NB4 (cell line): ENCODE results near the gene CFAP46.

Experiments
- DNase-seq: peaks from one replicate; pipeline ENCODE4 v3.0.0; 2010; ENCODE audit warnings: low read depth
- H3K4me3 ChIP-seq: one replicate; pipeline ENCODE4 v1.5.1; 2011; ENCODE audit warnings: mild to moderate bottlenecking, low read depth, low read length, moderate library complexity
- MYC ChIP-seq: IDR thresholded peaks from 2 replicates; pipeline ENCODE4 v1.6.1; 2011; ENCODE audit warnings: low read depth, low read length
- POLR2A ChIP-seq: IDR thresholded peaks from 2 replicates; pipeline ENCODE4 v1.6.1; 2011; ENCODE audit warnings: mild to moderate bottlenecking; ENCODE audit not compliant: insufficient read length; ENCODE audit errors: extremely low read depth
- TF ChIP-seq, protein P1 (sequence below): IDR thresholded peaks from one replicate; pipeline ENCODE4 v1.5.1; 2012; ENCODE audit warnings: low read depth, low read length
- TF ChIP-seq, protein P2 (sequence below): IDR thresholded peaks from 2 replicates; pipeline ENCODE4 v1.6.1; 2011; ENCODE audit warnings: low read depth, low read length

Gene CFAP46

DNA sequence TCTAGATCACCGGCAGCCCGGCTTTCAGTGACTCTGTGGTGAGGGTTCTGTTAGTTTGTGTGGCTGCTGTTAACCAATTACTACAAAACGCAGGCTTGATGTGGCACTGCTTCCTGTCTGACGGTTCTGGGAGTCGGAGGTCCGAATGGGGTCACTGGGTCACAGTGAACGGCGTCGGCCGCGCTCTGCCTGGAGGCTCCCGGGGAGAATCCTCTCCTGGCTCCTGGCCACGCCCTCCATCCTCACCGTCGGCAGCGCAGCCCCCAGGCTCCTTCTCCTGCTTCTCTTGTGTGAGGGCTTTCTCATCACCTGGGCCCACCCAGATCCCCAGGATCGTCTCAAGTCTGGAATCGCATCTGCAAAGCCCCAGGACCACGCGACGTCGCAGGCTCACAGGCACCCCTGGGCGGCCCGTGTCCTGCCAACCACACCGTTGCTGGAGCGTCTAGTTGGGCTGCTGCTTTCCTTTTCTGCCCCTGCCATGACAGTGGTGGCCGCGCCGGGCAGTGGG lies 124.6 kb downstream of the CFAP46 start:
- no peak for DNase-seq

DNA sequence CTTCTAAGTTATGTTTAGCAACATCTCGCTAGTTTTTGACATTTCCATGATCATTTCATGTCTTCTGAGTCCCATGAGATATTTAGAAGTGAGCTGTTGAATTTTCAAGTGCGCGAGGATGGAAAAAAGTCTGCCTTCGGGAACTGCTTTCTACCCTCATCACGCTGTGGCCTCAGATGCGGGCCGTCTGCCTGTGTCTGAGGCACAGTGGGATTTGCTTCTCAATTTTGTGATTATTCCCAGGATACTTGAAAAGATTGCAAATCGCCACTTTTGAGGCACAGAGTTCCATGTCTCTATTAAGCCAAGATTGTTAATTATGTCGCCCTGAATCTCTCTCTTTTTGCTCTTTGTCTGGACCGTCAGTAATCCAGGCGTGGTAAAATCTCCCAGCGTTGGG lies 125.7 kb downstream of the CFAP46 start:
- H3K4me3 ChIP-seq: no peak overlapping the region
- no peak for DNase-seq
- no peak for TF ChIP-seq MYC
- TF ChIP-seq, protein P1, sequence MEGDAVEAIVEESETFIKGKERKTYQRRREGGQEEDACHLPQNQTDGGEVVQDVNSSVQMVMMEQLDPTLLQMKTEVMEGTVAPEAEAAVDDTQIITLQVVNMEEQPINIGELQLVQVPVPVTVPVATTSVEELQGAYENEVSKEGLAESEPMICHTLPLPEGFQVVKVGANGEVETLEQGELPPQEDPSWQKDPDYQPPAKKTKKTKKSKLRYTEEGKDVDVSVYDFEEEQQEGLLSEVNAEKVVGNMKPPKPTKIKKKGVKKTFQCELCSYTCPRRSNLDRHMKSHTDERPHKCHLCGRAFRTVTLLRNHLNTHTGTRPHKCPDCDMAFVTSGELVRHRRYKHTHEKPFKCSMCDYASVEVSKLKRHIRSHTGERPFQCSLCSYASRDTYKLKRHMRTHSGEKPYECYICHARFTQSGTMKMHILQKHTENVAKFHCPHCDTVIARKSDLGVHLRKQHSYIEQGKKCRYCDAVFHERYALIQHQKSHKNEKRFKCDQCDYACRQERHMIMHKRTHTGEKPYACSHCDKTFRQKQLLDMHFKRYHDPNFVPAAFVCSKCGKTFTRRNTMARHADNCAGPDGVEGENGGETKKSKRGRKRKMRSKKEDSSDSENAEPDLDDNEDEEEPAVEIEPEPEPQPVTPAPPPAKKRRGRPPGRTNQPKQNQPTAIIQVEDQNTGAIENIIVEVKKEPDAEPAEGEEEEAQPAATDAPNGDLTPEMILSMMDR: no peak
- TF ChIP-seq, protein P2, sequence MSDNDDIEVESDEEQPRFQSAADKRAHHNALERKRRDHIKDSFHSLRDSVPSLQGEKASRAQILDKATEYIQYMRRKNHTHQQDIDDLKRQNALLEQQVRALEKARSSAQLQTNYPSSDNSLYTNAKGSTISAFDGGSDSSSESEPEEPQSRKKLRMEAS: no peak
- no peak for TF ChIP-seq POLR2A

More for the DNA sequence above, 124.6 kb downstream of the CFAP46 start:
- TF ChIP-seq POLR2A: no peak
- TF ChIP-seq MYC: no peak
- TF ChIP-seq, protein P1: no peak
- TF ChIP-seq, protein P2: no peak
- no peak overlapping the region for H3K4me3 ChIP-seq

DNA sequence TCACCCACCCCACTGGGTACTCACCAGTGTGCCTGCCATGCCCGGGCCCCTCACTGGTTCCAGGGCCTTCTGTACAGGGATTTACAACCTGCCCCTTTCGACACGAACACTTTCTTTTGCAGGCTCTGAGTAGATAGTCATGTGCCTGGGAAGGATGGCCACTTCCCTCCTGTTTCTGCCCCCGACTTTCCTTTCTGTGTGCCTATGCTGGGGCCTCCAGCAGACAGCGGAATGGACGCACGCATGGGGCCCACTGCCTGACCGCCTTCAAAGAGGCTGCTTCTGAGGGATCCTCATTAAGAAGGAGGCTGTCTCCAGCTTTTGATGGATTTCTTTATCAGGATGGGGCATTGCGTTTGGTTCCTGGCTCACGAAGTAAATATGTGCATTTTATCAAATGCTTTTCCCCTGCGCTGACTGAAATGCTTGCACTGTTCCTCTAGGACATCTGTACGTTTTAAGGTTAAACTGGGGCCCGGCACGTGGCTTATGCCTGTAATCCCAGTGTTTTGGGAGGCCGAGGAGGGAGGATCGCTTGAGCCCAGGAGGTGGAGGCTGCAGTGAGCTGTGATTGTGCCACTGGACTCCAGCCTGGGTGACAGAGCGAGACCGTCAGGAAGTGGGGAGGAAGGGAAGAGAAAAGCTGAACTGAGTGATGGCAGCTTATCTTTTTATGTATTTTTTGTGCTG lies 127.1 kb downstream of the CFAP46 start:
- DNase-seq: no peak
- H3K4me3 ChIP-seq: no peak overlapping the region
- TF ChIP-seq, protein P2: no peak
- no peak for TF ChIP-seq POLR2A
- no peak for TF ChIP-seq MYC
- TF ChIP-seq, protein P1: no peak

DNA sequence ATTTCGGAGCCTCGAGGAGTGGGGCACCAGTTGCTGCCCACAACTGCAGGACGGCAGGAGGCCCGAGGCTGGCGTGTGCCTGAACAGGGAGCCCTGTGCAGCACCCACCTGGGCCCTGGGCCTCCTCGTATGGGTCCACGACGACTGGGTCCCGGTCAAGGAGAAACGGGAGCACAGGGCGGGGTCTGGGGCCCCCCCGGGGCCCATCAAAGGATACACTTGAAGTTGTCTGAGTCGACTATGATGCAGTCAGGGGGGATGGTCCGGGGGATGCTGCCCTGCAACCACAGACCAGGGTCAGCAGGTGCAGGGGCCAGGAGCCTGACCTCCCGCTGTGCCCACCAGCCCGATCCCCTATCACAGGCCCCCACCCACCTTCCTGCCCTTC lies 127.9 kb downstream of the CFAP46 start:
- no peak for TF ChIP-seq POLR2A
- TF ChIP-seq, protein P2: no peak
- no peak for TF ChIP-seq MYC
- TF ChIP-seq, protein P1: no peak
- no peak overlapping the region for H3K4me3 ChIP-seq
- DNase-seq: no peak

DNA sequence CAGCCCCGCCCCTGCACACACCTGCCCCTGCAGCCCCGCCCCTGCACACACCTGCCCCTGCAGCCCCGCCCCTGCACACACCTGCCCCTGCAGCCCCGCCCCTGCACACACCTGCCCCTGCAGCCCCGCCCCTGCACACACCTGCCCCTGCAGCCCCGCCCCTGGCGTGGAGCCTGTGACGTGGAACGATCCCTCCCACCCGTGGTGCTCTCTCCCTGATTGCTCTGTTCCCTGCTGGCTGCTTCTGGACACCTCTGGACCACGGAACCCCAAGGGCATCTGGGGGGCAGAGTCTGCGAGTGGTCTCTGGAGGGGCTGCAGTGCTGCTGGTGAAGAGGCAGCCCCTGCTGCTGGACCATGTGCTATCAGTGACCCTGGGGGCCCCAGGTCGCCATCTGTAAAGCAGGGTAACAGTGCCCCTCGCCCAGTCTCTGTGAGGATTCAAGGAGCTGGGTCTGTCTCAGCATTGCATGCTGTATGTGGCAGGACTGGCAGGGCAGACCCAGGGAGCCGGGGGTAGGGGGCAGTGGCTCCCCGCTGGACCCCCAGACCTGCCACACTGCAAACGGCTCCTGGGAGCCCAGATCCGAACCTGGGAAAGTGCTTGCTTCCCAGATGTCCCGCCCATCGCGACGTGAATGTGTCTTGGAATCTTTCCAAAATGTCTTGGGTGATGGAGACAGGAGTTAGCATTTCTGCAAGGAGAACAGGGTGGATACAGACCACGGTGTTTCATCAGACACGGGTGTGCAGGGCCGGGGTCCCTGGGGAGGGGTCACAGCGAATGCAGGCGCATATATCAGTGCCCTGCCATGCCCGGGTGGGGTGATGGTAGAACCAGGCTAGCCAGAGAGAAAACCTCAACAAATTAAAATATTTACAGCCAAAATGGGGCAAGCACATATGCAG lies 128.6 kb downstream of the CFAP46 start:
- no peak overlapping the region for H3K4me3 ChIP-seq
- DNase-seq: no peak
- TF ChIP-seq POLR2A: no peak
- no peak for TF ChIP-seq MYC
- TF ChIP-seq, protein P2: no peak
- TF ChIP-seq, protein P1: no peak
